CD14-positive monocyte (primary cell): Measurements from ENCODE around the gene PDIA6. TPM values are rescaled to one million over a fixed set of nuclear protein-coding genes. Genes with fewer than 3 reads are reported as not detected.

Source experiments
- DNase-seq, 3 donors: peaks; one replicate each; pipeline ENCODE4 v3.0.0-alpha.2; 2011 to 2022
- H2AFZ ChIP-seq: 2 replicates; pipeline ENCODE4 v1.6.0; 2012; ENCODE audit warnings: mild to moderate bottlenecking, low read depth, low read length, inconsistent platforms; ENCODE audit not compliant: insufficient read depth, poor library complexity, severe bottlenecking
- H3K27ac ChIP-seq, 2 donors: 1 replicate in 1 of 2; 2 replicates in 1 of 2; pipeline ENCODE4 v1.5.1; 2012 to 2013; ENCODE audit warnings: low read length in 2 of 2, control low read depth in 1 of 2, inconsistent platforms in 1 of 2, low read depth in 1 of 2, mild to moderate bottlenecking in 1 of 2
- H3K27me3 ChIP-seq, 2 donors: one replicate each; pipeline versions ENCODE4 v1.6.0 to v1.6.1; 2011 to 2013; ENCODE audit warnings: low read length in 2 of 2; ENCODE audit not compliant: control insufficient read depth in 2 of 2, insufficient read depth in 2 of 2
- H3K36me3 ChIP-seq, 2 donors: replicated peaks in 1 of 2; 1 replicate in 1 of 2; 2 replicates in 1 of 2; pipeline versions ENCODE4 v1.5.1 to v1.6.1; 2012 to 2013; ENCODE audit warnings: low read length in 2 of 2, control low read depth in 1 of 2, inconsistent platforms in 1 of 2, mild to moderate bottlenecking in 1 of 2; ENCODE audit not compliant: insufficient read depth in 2 of 2, control insufficient read depth in 1 of 2
- H3K4me1 ChIP-seq, 2 donors: 1 replicate in 1 of 2; 2 replicates in 1 of 2; pipeline versions ENCODE4 v1.5.1 to v1.6.1; 2012 to 2013; ENCODE audit warnings: low read length in 2 of 2, control low read depth in 1 of 2, inconsistent platforms in 1 of 2, mild to moderate bottlenecking in 1 of 2, moderate library complexity in 1 of 2; ENCODE audit not compliant: insufficient read depth in 2 of 2, control insufficient read depth in 1 of 2
- H3K4me2 ChIP-seq: replicated peaks from 2 replicates; pipeline ENCODE3; 2012; ENCODE audit warnings: low read length, moderate library complexity, mild to moderate bottlenecking; ENCODE audit not compliant: poor library complexity, severe bottlenecking; ENCODE audit errors: extremely low read depth
- H3K4me3 ChIP-seq, 3 experiments: fragments of 200-600 bp in 1 of 3; sonication (generic) in 1 of 3; replicated peaks in 1 of 3; 1 replicate in 2 of 3; 2 replicates in 1 of 3; pipeline ENCODE4 v1.5.1; 2011 to 2013; ENCODE audit warnings: low read length in 3 of 3, mild to moderate bottlenecking in 3 of 3, control low read depth in 2 of 3, low read depth in 2 of 3, inconsistent platforms in 1 of 3, moderate library complexity in 1 of 3
- H3K79me2 ChIP-seq: 2 replicates; pipeline ENCODE4 v1.6.0; 2012; ENCODE audit warnings: mild to moderate bottlenecking, control low read depth, inconsistent platforms, low read length, moderate library complexity; ENCODE audit not compliant: insufficient read depth
- H3K9ac ChIP-seq: 2 replicates; pipeline ENCODE4 v1.6.0; 2017; ENCODE audit warnings: low read length, mild to moderate bottlenecking; ENCODE audit not compliant: insufficient read depth, poor library complexity, severe bottlenecking
- H3K9me3 ChIP-seq, 2 donors: replicated peaks in 1 of 2; 1 replicate in 1 of 2; 2 replicates in 1 of 2; pipeline versions ENCODE4 v1.5.1 to v1.6.1; 2012 to 2013; ENCODE audit warnings: low read length in 2 of 2, control low read depth in 1 of 2; ENCODE audit not compliant: control insufficient read depth in 1 of 2, insufficient read depth in 1 of 2
- H4K20me1 ChIP-seq: 2 replicates; pipeline ENCODE4 v1.6.0; 2012; ENCODE audit warnings: mild to moderate bottlenecking, low read length, control low read depth, moderate library complexity; ENCODE audit not compliant: insufficient read depth
- H3K27ac Mint-ChIP-seq, 7 donors: one replicate each; pipeline ENCODE4 v1.8.0; 2020; ENCODE audit warnings: mild to moderate bottlenecking in 7 of 7, mixed read lengths in 7 of 7, moderate library complexity in 6 of 7, inconsistent platforms in 2 of 7
- H3K27me3 Mint-ChIP-seq, 3 donors: one replicate each; pipeline ENCODE4 v1.8.0; 2021 to 2022; ENCODE audit warnings: low read depth in 3 of 3, mild to moderate bottlenecking in 3 of 3, mixed read lengths in 3 of 3, moderate library complexity in 3 of 3, inconsistent platforms in 1 of 3
- H3K36me3 Mint-ChIP-seq, 2 donors: one replicate each; pipeline ENCODE4 v1.8.0; 2020; ENCODE audit warnings: mixed read lengths in 2 of 2, inconsistent platforms in 1 of 2, mild to moderate bottlenecking in 1 of 2
- H3K4me1 Mint-ChIP-seq: one replicate; pipeline ENCODE4 v1.8.0; 2020; ENCODE audit warnings: mild to moderate bottlenecking, mixed read lengths
- H3K4me3 Mint-ChIP-seq, 2 donors: one replicate each; pipeline ENCODE4 v1.8.0; 2020; ENCODE audit warnings: mild to moderate bottlenecking in 2 of 2, mixed read lengths in 2 of 2, moderate library complexity in 1 of 2
- H3K9me3 Mint-ChIP-seq, 7 donors: one replicate each; pipeline ENCODE4 v1.8.0; 2020 to 2022; ENCODE audit warnings: mixed read lengths in 7 of 7, mild to moderate bottlenecking in 6 of 7, moderate library complexity in 6 of 7, inconsistent platforms in 2 of 7
- WGBS: methylation state at CpG from one replicate; pipeline ENCODE4 v1.1.5; 2013; ENCODE audit warnings: missing lambda C conversion rate; ENCODE audit not compliant: insufficient coverage; 5-methylcytosine and 5-hydroxymethylcytosine counted together
- intact Hi-C, 2 donors: fragments of 100-400 bp; cut with micrococcal nuclease; formaldehyde crosslinking; loops; one replicate each; pipeline versions ENCODE4 v1.15.0 to v1.15.1; 2023
- polyA plus RNA-seq, 3 donors: library from polyadenylated mRNA; depleted of rRNA in 1 of 3; unstranded in 2 of 3; stranded (reverse) in 1 of 3; fragments of 300-500 nt in 2 of 3; fragments of >200 nt in 1 of 3; fragmentation: Illumina TruSeq in 2 of 3; gene quantifications; 1 replicate in 2 of 3; 2 replicates in 1 of 3; pipeline ENCODE4 v1.2.3, GENCODE V29; 2012 to 2021
- TF ChIP-seq, protein P1 (sequence below): fragments of 200-600 bp; IDR thresholded peaks from one replicate; pipeline ENCODE4 v1.8.0; 2022; ENCODE audit warnings: antibody characterized with exemption, mild to moderate bottlenecking

PDIA6 gene
- polyA plus RNA-seq, 3 donors = 49.8 to 187 (median 166) TPM

DNA sequence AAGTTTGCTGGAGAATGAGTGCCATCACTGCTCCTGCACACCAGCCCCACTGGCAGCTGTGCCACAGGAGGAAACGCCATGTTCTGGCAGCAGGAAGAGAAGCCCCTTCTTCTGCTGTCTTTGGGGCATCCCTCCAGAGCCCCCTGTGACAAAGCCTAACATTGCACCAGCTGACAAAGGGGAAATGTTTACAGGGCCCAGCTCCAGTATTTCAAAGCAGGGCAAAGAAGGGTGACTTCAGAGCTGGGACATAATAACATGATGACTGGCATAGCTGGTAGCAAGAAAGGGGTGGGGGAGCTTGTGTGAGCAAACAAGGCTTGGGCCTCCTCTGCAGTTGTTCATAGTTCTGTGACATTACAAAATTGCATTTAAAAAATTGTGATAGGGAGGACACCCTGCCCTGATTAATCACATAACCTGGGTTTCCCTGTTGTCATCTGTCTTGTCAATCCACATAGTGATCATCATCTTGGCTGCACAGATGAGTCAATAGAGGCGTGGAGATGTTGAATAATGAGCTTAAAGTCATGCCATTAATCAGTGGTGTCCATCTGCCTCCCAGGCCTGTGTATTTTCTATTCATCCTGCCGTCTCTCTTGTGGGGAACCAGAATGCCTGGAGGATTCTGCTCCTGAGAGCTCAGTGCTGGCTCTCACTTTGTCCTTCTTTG lies 29.1 kb upstream of the PDIA6 start:
- Mint-ChIP-seq H3K4me3 (no peak overlapping the region), H3K36me3 (peaks cover 0 to 3% of the 10 kb centered on the region in 2 donors), H3K27ac (no peak overlapping the region), H3K4me1 (no peaks in the 10 kb centered on the region), H3K27me3 (peaks cover 18 to 27% (median 25%) of the 10 kb centered on the region in 3 donors), H3K9me3 (peaks cover 12 to 27% (median 18%) of the 10 kb centered on the region in 7 donors)
- Histone ChIP-seq H3K4me3 (no peak overlapping the region), H3K9ac (no peak overlapping the region), H3K4me2 (no peak overlapping the region), H2AFZ (no peak overlapping the region), H3K4me1 (no peaks in the 10 kb centered on the region), H3K9me3 (peaks cover 20 to 23% of the 10 kb centered on the region in 2 donors), H4K20me1 (no peaks in the 10 kb centered on the region), H3K79me2 (no peaks in the 10 kb centered on the region), H3K27me3 (peaks cover 0 to 7% of the 10 kb centered on the region in 2 donors), H3K27ac (no peak overlapping the region), H3K36me3 (no peaks in the 10 kb centered on the region)
- 75% methylated on average over 1 of the region's 3 CpGs for WGBS
- TF ChIP-seq, protein P1, sequence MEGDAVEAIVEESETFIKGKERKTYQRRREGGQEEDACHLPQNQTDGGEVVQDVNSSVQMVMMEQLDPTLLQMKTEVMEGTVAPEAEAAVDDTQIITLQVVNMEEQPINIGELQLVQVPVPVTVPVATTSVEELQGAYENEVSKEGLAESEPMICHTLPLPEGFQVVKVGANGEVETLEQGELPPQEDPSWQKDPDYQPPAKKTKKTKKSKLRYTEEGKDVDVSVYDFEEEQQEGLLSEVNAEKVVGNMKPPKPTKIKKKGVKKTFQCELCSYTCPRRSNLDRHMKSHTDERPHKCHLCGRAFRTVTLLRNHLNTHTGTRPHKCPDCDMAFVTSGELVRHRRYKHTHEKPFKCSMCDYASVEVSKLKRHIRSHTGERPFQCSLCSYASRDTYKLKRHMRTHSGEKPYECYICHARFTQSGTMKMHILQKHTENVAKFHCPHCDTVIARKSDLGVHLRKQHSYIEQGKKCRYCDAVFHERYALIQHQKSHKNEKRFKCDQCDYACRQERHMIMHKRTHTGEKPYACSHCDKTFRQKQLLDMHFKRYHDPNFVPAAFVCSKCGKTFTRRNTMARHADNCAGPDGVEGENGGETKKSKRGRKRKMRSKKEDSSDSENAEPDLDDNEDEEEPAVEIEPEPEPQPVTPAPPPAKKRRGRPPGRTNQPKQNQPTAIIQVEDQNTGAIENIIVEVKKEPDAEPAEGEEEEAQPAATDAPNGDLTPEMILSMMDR = no peak
- intact Hi-C loops = no loop called here
- no peak for DNase-seq

DNA sequence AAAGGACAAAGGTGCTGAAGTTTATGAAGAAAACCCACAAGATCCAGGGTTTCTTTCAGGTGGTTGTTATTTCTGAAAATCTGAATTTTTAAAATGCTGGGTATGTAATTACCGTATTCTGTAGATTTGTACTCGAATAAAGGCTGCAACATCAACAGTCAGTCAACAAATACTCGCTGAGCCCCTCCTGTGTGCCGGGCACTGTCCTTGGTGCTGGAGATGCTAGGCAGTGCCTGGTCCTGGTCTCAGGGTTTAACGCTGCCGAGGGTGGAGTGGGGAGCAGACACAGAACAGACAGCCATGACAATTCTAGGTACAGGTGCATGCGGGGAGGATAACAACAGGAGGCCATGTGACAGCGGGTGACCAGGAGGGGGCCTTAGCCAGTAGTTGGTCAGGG lies 27.2 kb upstream of the PDIA6 start:
- Histone ChIP-seq H3K27ac (no peak overlapping the region), H3K9me3 (peaks cover 20 to 23% of the 10 kb centered on the region in 2 donors), H4K20me1 (no peaks in the 10 kb centered on the region), H3K4me1 (no peaks in the 10 kb centered on the region), H3K27me3 (peaks cover 0 to 15% of the 10 kb centered on the region in 2 donors), H3K4me2 (no peak overlapping the region), H2AFZ (no peak overlapping the region), H3K4me3 (no peak overlapping the region), H3K79me2 (no peaks in the 10 kb centered on the region), H3K36me3 (no peaks in the 10 kb centered on the region), H3K9ac (no peak overlapping the region)
- no peak overlapping the region for H3K27ac Mint-ChIP-seq
- TF ChIP-seq, protein P1 = no peak
- H3K36me3 Mint-ChIP-seq = peaks cover 0 to 3% of the 10 kb centered on the region in 2 donors
- DNase-seq = no peak
- WGBS = 46% methylated on average over 5 of the region's 8 CpGs
- H3K9me3 Mint-ChIP-seq = peaks cover 12 to 27% (median 18%) of the 10 kb centered on the region in 7 donors
- peaks cover 18 to 32% (median 29%) of the 10 kb centered on the region in 3 donors for H3K27me3 Mint-ChIP-seq
- H3K4me1 Mint-ChIP-seq = peaks cover 5% of the 10 kb centered on the region
- no peak overlapping the region for H3K4me3 Mint-ChIP-seq
- intact Hi-C loops = loop anchor here (5.0 to 10.0 kb wide), 2 partner anchors 57 to 605 kb away; no protein-coding TSS in a partner anchor
